OCI-LY3 (cell line): ENCODE data around the gene IRX5.

Experiments
- H2AFZ ChIP-seq: fragments of 200-600, 300-600 bp; shearing (Covaris generic); 2 replicates; pipeline ENCODE4 v1.6.0; 2014; ENCODE audit warnings: antibody characterized with exemption, low read depth, low read length
- H3K27ac ChIP-seq: fragments of 200-600, 300-600 bp; sonication (generic); 2 replicates; pipeline ENCODE4 v1.5.1; 2014; ENCODE audit warnings: mild to moderate bottlenecking, low read length, moderate library complexity, mixed read lengths
- H3K27me3 ChIP-seq: fragments of 200-600, 300-600 bp; sonication (generic); 2 replicates; pipeline ENCODE4 v1.6.1; 2014; ENCODE audit warnings: low read depth, low read length, mixed read lengths
- H3K36me3 ChIP-seq: fragments of 200-600, 300-600 bp; sonication (generic); replicated peaks from 2 replicates; pipeline ENCODE3; 2014; ENCODE audit warnings: low read depth, low read length, mixed read lengths
- H3K4me1 ChIP-seq: fragments of 300-600, 200-600 bp; sonication (generic); 2 replicates; pipeline ENCODE4 v1.6.1; 2014; ENCODE audit warnings: low read length, mixed read lengths
- H3K4me2 ChIP-seq: fragments of 200-600, 300-600 bp; sonication (generic); 2 replicates; pipeline ENCODE4 v1.6.1; 2014; ENCODE audit warnings: low read length, mixed read lengths
- H3K4me3 ChIP-seq: fragments of 300-600, 200-600 bp; sonication (generic); 2 replicates; pipeline ENCODE4 v1.5.1; 2014; ENCODE audit warnings: antibody characterized with exemption, mild to moderate bottlenecking, low read length, moderate library complexity
- H3K79me2 ChIP-seq: fragments of 300-600, 200-600 bp; shearing (Covaris generic); 2 replicates; pipeline ENCODE4 v1.6.1; 2014; ENCODE audit warnings: mild to moderate bottlenecking, low read length, mixed read lengths
- H3K9ac ChIP-seq: fragments of 300-600, 200-600 bp; shearing (Covaris generic); 2 replicates; pipeline ENCODE4 v1.6.0; 2014; ENCODE audit warnings: mild to moderate bottlenecking, low read length, moderate library complexity
- H3K9me3 ChIP-seq: fragments of 200-600, 300-600 bp; shearing (Covaris generic); 2 replicates; pipeline ENCODE4 v1.6.1; 2014; ENCODE audit warnings: low read length, mixed read lengths; ENCODE audit not compliant: insufficient read depth
- H4K20me1 ChIP-seq: fragments of 200-600, 300-600 bp; sonication (generic); 2 replicates; pipeline ENCODE4 v1.6.1; 2016; ENCODE audit warnings: low read length, mixed read lengths; ENCODE audit not compliant: insufficient read depth
- EZH2phosphoT487 ChIP-seq: fragments of 200-600 bp; shearing (Covaris generic); IDR thresholded peaks from 2 replicates; pipeline ENCODE4 v1.6.1; 2018; ENCODE audit warnings: antibody characterized with exemption, mixed run types, low read depth
- TF ChIP-seq, protein P1 (sequence below): fragments of 200-600, 300-600 bp; sonication (generic); IDR thresholded peaks from 2 replicates; pipeline ENCODE4 v1.5.1; 2014; ENCODE audit warnings: antibody characterized with exemption, low read length, low read depth

IRX5 gene

DNA sequence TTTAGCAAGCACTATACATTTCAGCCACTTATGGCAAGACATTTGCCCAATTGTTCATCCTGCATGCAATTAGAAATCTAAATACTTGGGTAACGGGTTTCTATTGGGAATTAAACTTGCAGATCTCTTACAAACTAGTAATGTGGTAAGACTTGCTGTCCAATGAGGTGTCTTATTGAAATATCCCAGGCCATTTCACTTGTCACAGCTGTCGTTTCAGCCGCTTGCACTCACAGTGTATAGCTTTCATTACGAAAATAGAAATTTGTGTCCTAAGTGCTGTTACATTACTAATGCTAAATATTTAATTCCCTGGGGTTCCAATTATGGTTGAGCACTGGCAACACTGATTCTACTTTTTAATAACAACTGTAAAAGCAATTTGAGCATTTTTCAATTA, 40.3 kb upstream of the IRX5 start:
- H3K79me2 ChIP-seq = no peaks in the 10 kb centered on the region
- H3K27me3 ChIP-seq = no peaks in the 10 kb centered on the region
- H3K9me3 ChIP-seq = no peaks in the 10 kb centered on the region
- TF ChIP-seq, protein P1, sequence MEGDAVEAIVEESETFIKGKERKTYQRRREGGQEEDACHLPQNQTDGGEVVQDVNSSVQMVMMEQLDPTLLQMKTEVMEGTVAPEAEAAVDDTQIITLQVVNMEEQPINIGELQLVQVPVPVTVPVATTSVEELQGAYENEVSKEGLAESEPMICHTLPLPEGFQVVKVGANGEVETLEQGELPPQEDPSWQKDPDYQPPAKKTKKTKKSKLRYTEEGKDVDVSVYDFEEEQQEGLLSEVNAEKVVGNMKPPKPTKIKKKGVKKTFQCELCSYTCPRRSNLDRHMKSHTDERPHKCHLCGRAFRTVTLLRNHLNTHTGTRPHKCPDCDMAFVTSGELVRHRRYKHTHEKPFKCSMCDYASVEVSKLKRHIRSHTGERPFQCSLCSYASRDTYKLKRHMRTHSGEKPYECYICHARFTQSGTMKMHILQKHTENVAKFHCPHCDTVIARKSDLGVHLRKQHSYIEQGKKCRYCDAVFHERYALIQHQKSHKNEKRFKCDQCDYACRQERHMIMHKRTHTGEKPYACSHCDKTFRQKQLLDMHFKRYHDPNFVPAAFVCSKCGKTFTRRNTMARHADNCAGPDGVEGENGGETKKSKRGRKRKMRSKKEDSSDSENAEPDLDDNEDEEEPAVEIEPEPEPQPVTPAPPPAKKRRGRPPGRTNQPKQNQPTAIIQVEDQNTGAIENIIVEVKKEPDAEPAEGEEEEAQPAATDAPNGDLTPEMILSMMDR = no peak
- no peak for TF ChIP-seq EZH2phosphoT487
- H3K27ac ChIP-seq = no peak overlapping the region
- H3K9ac ChIP-seq = no peak overlapping the region
- H2AFZ ChIP-seq = no peak overlapping the region
- H4K20me1 ChIP-seq = no peaks in the 10 kb centered on the region
- no peak overlapping the region for H3K4me3 ChIP-seq
- no peaks in the 10 kb centered on the region for H3K4me1 ChIP-seq
- no peak overlapping the region for H3K4me2 ChIP-seq
- no peaks in the 10 kb centered on the region for H3K36me3 ChIP-seq

DNA sequence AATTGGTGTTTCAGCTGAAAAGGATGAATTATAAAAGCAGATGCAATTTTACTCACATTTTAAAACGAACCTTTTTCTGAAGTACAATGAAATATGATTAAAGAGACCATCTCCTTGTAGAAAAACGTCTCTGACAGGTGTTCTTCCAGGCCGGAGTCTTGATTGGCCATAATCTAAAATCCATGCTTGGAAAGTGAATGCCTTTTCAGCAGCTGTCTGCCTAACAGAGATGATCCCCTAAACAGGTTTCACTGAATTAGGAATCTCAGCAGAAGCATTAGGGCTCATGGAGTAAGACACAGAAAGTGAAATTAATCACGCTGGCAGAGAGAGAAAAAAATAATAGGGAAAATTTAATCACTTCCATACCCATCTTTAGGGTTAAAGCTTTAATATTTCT, 39.3 kb upstream of the IRX5 start:
- no peaks in the 10 kb centered on the region for H4K20me1 ChIP-seq
- H3K4me1 ChIP-seq = no peaks in the 10 kb centered on the region
- no peak for TF ChIP-seq EZH2phosphoT487
- TF ChIP-seq, protein P1 = no peak
- no peaks in the 10 kb centered on the region for H3K27me3 ChIP-seq
- no peak overlapping the region for H3K4me2 ChIP-seq
- H3K36me3 ChIP-seq = no peaks in the 10 kb centered on the region
- H3K79me2 ChIP-seq = no peaks in the 10 kb centered on the region
- H2AFZ ChIP-seq = no peak overlapping the region
- no peak overlapping the region for H3K4me3 ChIP-seq
- H3K27ac ChIP-seq = no peak overlapping the region
- H3K9ac ChIP-seq = no peak overlapping the region
- H3K9me3 ChIP-seq = no peaks in the 10 kb centered on the region

DNA sequence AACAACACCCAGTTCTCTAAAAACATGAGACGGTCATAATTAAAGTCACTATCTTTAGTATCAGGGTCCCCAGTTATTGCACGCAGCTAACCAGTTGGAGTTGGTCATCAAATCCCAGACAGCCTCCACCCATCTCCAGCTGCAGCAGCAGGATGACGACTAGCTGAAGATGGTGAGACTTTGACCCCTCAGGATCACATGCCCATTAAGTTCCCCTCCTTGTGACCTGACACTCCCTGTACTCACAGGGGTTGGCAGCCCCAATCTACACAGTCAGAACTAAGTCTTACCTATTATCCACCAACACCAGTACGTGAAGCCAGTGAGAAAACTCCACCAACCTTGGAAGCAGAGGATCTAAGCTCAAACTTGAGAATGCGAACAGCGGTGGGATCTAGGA, 37.7 kb upstream of the IRX5 start:
- no peaks in the 10 kb centered on the region for H3K27me3 ChIP-seq
- no peak overlapping the region for H3K4me3 ChIP-seq
- H3K4me2 ChIP-seq = no peak overlapping the region
- no peaks in the 10 kb centered on the region for H4K20me1 ChIP-seq
- no peaks in the 10 kb centered on the region for H3K36me3 ChIP-seq
- H3K79me2 ChIP-seq = no peaks in the 10 kb centered on the region
- no peaks in the 10 kb centered on the region for H3K9me3 ChIP-seq
- no peak overlapping the region for H2AFZ ChIP-seq
- TF ChIP-seq EZH2phosphoT487 = no peak
- TF ChIP-seq, protein P1 = no peak
- no peak overlapping the region for H3K9ac ChIP-seq
- H3K27ac ChIP-seq = no peak overlapping the region
- no peaks in the 10 kb centered on the region for H3K4me1 ChIP-seq

DNA sequence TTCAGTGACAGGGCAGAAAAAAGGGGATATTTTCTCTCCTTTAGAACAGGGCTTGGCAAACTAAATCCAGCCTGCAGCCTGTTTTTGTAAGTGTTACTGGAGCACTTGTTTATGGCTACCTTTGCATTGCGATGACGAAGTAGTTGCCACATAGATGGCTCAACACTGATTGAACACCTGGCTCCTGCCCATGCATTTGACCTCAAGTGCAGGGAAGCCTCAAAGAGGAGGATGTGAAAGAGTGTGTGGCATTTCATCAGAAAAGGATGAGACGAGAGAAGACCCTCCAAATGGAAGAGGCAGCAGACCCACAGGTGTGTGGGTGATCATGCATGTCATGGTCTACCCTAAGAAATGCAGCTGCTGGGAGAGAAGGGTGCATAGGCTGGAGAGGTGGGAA, 32.7 kb upstream of the IRX5 start:
- Histone ChIP-seq H3K9ac (no peak overlapping the region), H3K4me2 (no peak overlapping the region), H3K9me3 (no peaks in the 10 kb centered on the region), H4K20me1 (no peaks in the 10 kb centered on the region), H2AFZ (no peak overlapping the region), H3K4me1 (no peaks in the 10 kb centered on the region), H3K79me2 (no peaks in the 10 kb centered on the region), H3K36me3 (no peaks in the 10 kb centered on the region), H3K27me3 (no peaks in the 10 kb centered on the region), H3K4me3 (no peak overlapping the region), H3K27ac (no peak overlapping the region)
- TF ChIP-seq, protein P1 = no peak
- no peak for TF ChIP-seq EZH2phosphoT487
